Neural cell (in vitro differentiated cells): ENCODE measurements around the gene OR5C1. TPM values are rescaled to one million over a fixed set of nuclear protein-coding genes. Genes with fewer than 3 reads are reported as not detected.

ENCODE experiments used
- H2AFZ ChIP-seq: fragments of 200-600, 300-800 bp; sonication (generic), shearing (Covaris generic); 2 replicates; pipeline ENCODE4 v1.6.0; 2014; ENCODE audit warnings: low read depth, mild to moderate bottlenecking, antibody characterized with exemption, low read length, moderate library complexity
- H3F3A ChIP-seq: fragments of 200-600 bp; shearing (Covaris generic); 2 replicates; pipeline ENCODE4 v1.6.1; 2016; ENCODE audit warnings: mild to moderate bottlenecking, moderate library complexity, mixed read lengths, antibody characterized with exemption, low read length; ENCODE audit not compliant: insufficient read depth, poor library complexity, severe bottlenecking
- H3K27ac ChIP-seq: fragments of 200-600, 300-800 bp; sonication (generic), shearing (Covaris generic); 2 replicates; pipeline ENCODE4 v1.5.1; 2014; ENCODE audit warnings: mild to moderate bottlenecking, low read length, moderate library complexity
- H3K27me3 ChIP-seq: fragments of 300-800, 200-600 bp; sonication (generic), shearing (Covaris generic); 2 replicates; pipeline ENCODE4 v1.6.0; 2014; ENCODE audit warnings: mild to moderate bottlenecking, low read depth, low read length, moderate library complexity; ENCODE audit not compliant: insufficient read depth
- H3K36me3 ChIP-seq: fragments of 300-800, 200-600 bp; sonication (generic), shearing (Covaris generic); 2 replicates; pipeline ENCODE4 v1.5.1; 2014; ENCODE audit warnings: mild to moderate bottlenecking, antibody characterized with exemption, low read length, moderate library complexity; ENCODE audit not compliant: insufficient read depth
- H3K4me2 ChIP-seq: fragments of 300-800, 200-600 bp; sonication (generic), shearing (Covaris generic); 2 replicates; pipeline ENCODE4 v1.6.0; 2014; ENCODE audit warnings: mild to moderate bottlenecking, low read length
- H3K4me3 ChIP-seq: fragments of 300-800, 200-600 bp; sonication (generic), shearing (Covaris generic); 2 replicates; pipeline ENCODE4 v1.5.1; 2014; ENCODE audit warnings: mild to moderate bottlenecking, low read length, moderate library complexity
- H3K79me2 ChIP-seq: fragments of 200-600 bp; shearing (Covaris generic); replicated peaks from 2 replicates; pipeline ENCODE4 v1.6.0; 2014; ENCODE audit warnings: mild to moderate bottlenecking, low read length, moderate library complexity; ENCODE audit not compliant: insufficient read depth
- H3K9ac ChIP-seq: fragments of 300-800, 200-600 bp; sonication (generic), shearing (Covaris generic); 2 replicates; pipeline ENCODE4 v1.6.1; 2016; ENCODE audit warnings: mild to moderate bottlenecking, low read length, mixed read lengths
- H3K9me2 ChIP-seq: fragments of 200-600 bp; shearing (Covaris generic); 2 replicates; pipeline ENCODE4 v1.6.1; 2016; ENCODE audit warnings: mild to moderate bottlenecking, low read length, mixed read lengths; ENCODE audit not compliant: insufficient read depth
- H3K9me3 ChIP-seq: fragments of 200-600, 300-800 bp; sonication (generic), shearing (Covaris generic); 2 replicates; pipeline ENCODE4 v1.6.1; 2016; ENCODE audit warnings: mild to moderate bottlenecking, mixed run types, low read length, moderate library complexity, mixed read lengths
- H4K20me1 ChIP-seq: fragments of 200-600 bp; shearing (Covaris generic); 2 replicates; pipeline ENCODE4 v1.6.1; 2016; ENCODE audit warnings: mild to moderate bottlenecking, mixed run types; ENCODE audit not compliant: insufficient read depth
- CTCF ChIP-seq: fragments of 450-650 bp; IDR thresholded peaks from 2 replicates; pipeline ENCODE4 v1.5.1; 2014; ENCODE audit warnings: antibody characterized with exemption, mild to moderate bottlenecking, moderate library complexity; ENCODE audit not compliant: poor library complexity, severe bottlenecking
- EP300 ChIP-seq: fragments of 450-650 bp; conservative IDR thresholded peaks from 2 replicates; pipeline ENCODE4 v1.6.1; 2014; ENCODE audit warnings: antibody characterized with exemption, mild to moderate bottlenecking, moderate library complexity; ENCODE audit not compliant: poor library complexity, severe bottlenecking
- EZH2 ChIP-seq: fragments of 200-600, 300-800 bp; shearing (Covaris generic), sonication (generic); IDR thresholded peaks from 2 replicates; pipeline ENCODE4 v1.6.1; 2014; ENCODE audit warnings: antibody characterized with exemption, low read length, borderline replicate concordance, mild to moderate bottlenecking; ENCODE audit not compliant: insufficient read depth, poor library complexity, severe bottlenecking
- MXI1 ChIP-seq: fragments of 450-650 bp; conservative IDR thresholded peaks from 2 replicates; pipeline ENCODE4 v1.6.1; 2014; ENCODE audit warnings: antibody characterized with exemption, mild to moderate bottlenecking; ENCODE audit not compliant: poor library complexity, severe bottlenecking
- POLR2AphosphoS5 ChIP-seq: IDR thresholded peaks from 2 replicates; pipeline ENCODE4 v1.6.1; 2012
- RAD21 ChIP-seq: fragments of 450-650 bp; conservative IDR thresholded peaks from 2 replicates; pipeline ENCODE4 v1.6.1; 2014; ENCODE audit warnings: antibody characterized with exemption, mild to moderate bottlenecking, moderate library complexity
- REST ChIP-seq: IDR thresholded peaks from 2 replicates; pipeline ENCODE4 v1.6.1; 2012; ENCODE audit warnings: borderline replicate concordance
- SMC3 ChIP-seq: fragments of 450-650 bp; conservative IDR thresholded peaks from 2 replicates; pipeline ENCODE4 v1.6.1; 2014; ENCODE audit warnings: antibody characterized with exemption, mild to moderate bottlenecking, moderate library complexity; ENCODE audit not compliant: poor library complexity
- TAF1 ChIP-seq: IDR thresholded peaks from 2 replicates; pipeline ENCODE4 v1.6.1; 2012; ENCODE audit warnings: low read depth
- polyA plus RNA-seq: library from polyadenylated mRNA; depleted of rRNA; stranded (reverse); fragments of >200 nt; gene quantifications from 2 replicates; pipeline ENCODE4 v1.2.3, GENCODE V29; 2014

Gene OR5C1
- polyA plus RNA-seq, 1 donor from 2014 or later = not detected

- Histone ChIP-seq H3K9ac (no peak overlapping the region), H3K27ac (no peak overlapping the region), H3K27me3 (no peaks in the 10 kb centered on the region), H3K4me2 (no peak overlapping the region), H3K9me3 (no peaks in the 10 kb centered on the region), H3K9me2 (no peaks in the 10 kb centered on the region), H2AFZ (no peak overlapping the region), H3K4me3 (no peak overlapping the region), H4K20me1 (no peaks in the 10 kb centered on the region), H3K79me2 (peaks cover 19% of the 10 kb centered on the region), H3K36me3 (no peaks in the 10 kb centered on the region), H3F3A (no peaks in the 10 kb centered on the region)
- TF ChIP-seq CTCF (no peak), MXI1 (no peak), POLR2AphosphoS5 (no peak), RAD21 (no peak), EZH2 (no peak), REST (no peak), EP300 (no peak), TAF1 (no peak), SMC3 (no peak)
Observed at GRCh38 chr9:122821278-122821943, 32.7 kb downstream of the OR5C1 start.

- no peaks in the 10 kb centered on the region for H3F3A ChIP-seq
- peaks cover 25% of the 10 kb centered on the region for H3K79me2 ChIP-seq
- no peak overlapping the region for H3K27ac ChIP-seq
- no peaks in the 10 kb centered on the region for H3K27me3 ChIP-seq
- H2AFZ ChIP-seq = no peak overlapping the region
- no peaks in the 10 kb centered on the region for H3K36me3 ChIP-seq
- no peak overlapping the region for H3K4me2 ChIP-seq
- H3K9me3 ChIP-seq = no peaks in the 10 kb centered on the region
- H3K9me2 ChIP-seq = no peaks in the 10 kb centered on the region
- TF ChIP-seq TAF1 = no peak
- no peak for TF ChIP-seq SMC3
- no peak for TF ChIP-seq EP300
- no peak for TF ChIP-seq RAD21
- no peak for TF ChIP-seq REST
- no peak for TF ChIP-seq CTCF
- no peak for TF ChIP-seq MXI1
- TF ChIP-seq EZH2 = no peak
- TF ChIP-seq POLR2AphosphoS5 = no peak
- H3K9ac ChIP-seq = no peak overlapping the region
- no peaks in the 10 kb centered on the region for H4K20me1 ChIP-seq
- H3K4me3 ChIP-seq = no peak overlapping the region
Observed at GRCh38 chr9:122822056-122822455, 33.3 kb downstream of the OR5C1 start.
